HTR-8/SVneo (cell line): Measurements from ENCODE around the gene DGCR2.
"Not testable (repeated sequence)": the region's sequence is repeated elsewhere in the genome, so short reads cannot be mapped to it uniquely, and the experiment has no call there.

Experiments used
- DNase-seq: peaks from one replicate; pipeline ENCODE4 v3.0.0; 2011; ENCODE audit warnings: low spot score, mixed read lengths; ENCODE audit not compliant: insufficient read length
- FAIRE-seq: peaks from 2 replicates; lab custom pipeline; 2011; peaks lifted over from hg19 to GRCh38; lab: Jason Lieb, UNC

Gene DGCR2

GRCh38 chr22:19064354-19065054 lies 57.7 kb downstream of the DGCR2 start:
- DNase-seq (no peak), FAIRE-seq (no peak)

- DNase-seq = no peak
- no peak for FAIRE-seq
Observed at GRCh38 chr22:19063581-19064353, 58.4 kb downstream of the DGCR2 start.

- FAIRE-seq = no peak
- DNase-seq = no peak
Observed at GRCh38 chr22:19062943-19063308, 59.3 kb downstream of the DGCR2 start.

- FAIRE-seq = no peak
Observed at GRCh38 chr22:19062139-19062942, 59.9 kb downstream of the DGCR2 start.

GRCh38 chr22:19061471-19062138 lies 60.6 kb downstream of the DGCR2 start:
- FAIRE-seq = no peak
- no peak for DNase-seq

More at GRCh38 chr22:19062139-19062942, 59.9 kb downstream of the DGCR2 start:
- DNase-seq = no peak

GRCh38 chr22:19060356-19061009 lies 61.7 kb downstream of the DGCR2 start:
- FAIRE-seq = no peak

GRCh38 chr22:19059481-19060278 lies 62.5 kb downstream of the DGCR2 start:
- no peak for DNase-seq
- no peak for FAIRE-seq

More at GRCh38 chr22:19060356-19061009, 61.7 kb downstream of the DGCR2 start:
- no peak for DNase-seq

GRCh38 chr22:19058713-19059451 lies 63.3 kb downstream of the DGCR2 start:
- no peak for FAIRE-seq
- DNase-seq = no peak

GRCh38 chr22:19057999-19058491 lies 64.2 kb downstream of the DGCR2 start:
- no peak for FAIRE-seq
- no peak for DNase-seq

GRCh38 chr22:19057539-19057938 lies 64.7 kb downstream of the DGCR2 start:
- FAIRE-seq = no peak
- DNase-seq = no peak

GRCh38 chr22:19056951-19057401 lies 65.2 kb downstream of the DGCR2 start:
- FAIRE-seq (no peak), DNase-seq (no peak)

GRCh38 chr22:19055801-19056200 lies 66.4 kb downstream of the DGCR2 start:
- no peak for DNase-seq
- no peak for FAIRE-seq

- FAIRE-seq (no peak), DNase-seq (no peak)
Observed at GRCh38 chr22:19052941-19053541, 69.2 kb downstream of the DGCR2 start.

GRCh38 chr22:19051381-19052072 lies 70.7 kb downstream of the DGCR2 start:
- FAIRE-seq = no peak
- DNase-seq = no peak

GRCh38 chr22:19050847-19051246 lies 71.4 kb downstream of the DGCR2 start:
- not testable (repeated sequence) for FAIRE-seq, DNase-seq

GRCh38 chr22:19050117-19050516 lies 72.1 kb downstream of the DGCR2 start:
- DNase-seq (no peak), FAIRE-seq (no peak)

GRCh38 chr22:19048531-19048930 lies 73.7 kb downstream of the DGCR2 start:
- FAIRE-seq (no peak), DNase-seq (no peak)
